NCI-H82 (cell line): ENCODE results near the gene HAAO.

Source experiments
- DNase-seq: peaks from one replicate; lab custom pipeline; 2025; lab: John Stamatoyannopoulos, UW

HAAO gene

DNA sequence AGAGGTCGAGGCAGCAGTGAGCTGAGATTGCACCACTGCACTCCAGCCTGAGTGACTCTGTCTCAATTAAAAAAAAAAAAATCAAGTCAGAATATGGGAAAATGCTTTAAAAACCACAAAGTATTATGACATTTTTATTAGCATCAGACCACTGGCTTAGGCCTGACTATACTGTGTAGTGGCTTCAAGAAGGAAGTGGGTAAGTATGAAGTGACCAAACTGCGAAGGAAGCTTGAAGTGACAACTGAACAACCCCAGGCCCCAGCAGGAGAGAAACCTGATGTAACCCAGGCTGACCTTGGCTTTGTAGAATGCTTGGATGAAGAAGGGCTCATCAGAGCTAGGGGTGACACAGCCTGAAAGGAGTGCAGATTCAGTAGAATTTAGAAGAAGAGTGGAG, 21.4 kb upstream of the HAAO start:
- no peak for DNase-seq

DNA sequence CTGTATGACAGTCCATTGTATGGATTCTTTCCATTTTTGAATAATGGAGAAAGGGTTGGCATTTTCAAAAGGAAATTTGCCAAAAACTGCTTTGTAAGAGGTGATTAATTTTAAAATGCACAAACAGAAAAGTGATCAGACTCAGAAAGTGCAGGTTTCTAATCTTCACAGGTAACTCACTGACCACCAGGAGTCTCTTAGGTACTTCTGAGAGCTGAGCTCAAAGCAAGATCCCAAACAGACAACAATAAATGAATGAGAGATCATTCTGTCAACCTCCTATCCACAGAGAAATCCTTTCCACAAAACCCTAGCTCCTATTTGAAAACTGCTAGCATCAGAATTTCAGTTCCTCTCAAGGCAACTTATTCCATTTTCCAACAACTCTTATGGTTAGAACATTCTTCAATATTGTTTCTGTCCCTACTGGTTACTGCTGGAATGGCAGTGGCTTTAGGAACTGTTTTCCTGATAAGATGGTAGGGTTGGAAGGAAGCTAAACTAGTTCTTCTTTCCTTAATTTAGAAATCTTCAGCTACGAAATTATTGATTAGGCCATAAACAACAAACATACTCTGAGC, 20.6 kb upstream of the HAAO start:
- peak; percentile 49 for DNase-seq

DNA sequence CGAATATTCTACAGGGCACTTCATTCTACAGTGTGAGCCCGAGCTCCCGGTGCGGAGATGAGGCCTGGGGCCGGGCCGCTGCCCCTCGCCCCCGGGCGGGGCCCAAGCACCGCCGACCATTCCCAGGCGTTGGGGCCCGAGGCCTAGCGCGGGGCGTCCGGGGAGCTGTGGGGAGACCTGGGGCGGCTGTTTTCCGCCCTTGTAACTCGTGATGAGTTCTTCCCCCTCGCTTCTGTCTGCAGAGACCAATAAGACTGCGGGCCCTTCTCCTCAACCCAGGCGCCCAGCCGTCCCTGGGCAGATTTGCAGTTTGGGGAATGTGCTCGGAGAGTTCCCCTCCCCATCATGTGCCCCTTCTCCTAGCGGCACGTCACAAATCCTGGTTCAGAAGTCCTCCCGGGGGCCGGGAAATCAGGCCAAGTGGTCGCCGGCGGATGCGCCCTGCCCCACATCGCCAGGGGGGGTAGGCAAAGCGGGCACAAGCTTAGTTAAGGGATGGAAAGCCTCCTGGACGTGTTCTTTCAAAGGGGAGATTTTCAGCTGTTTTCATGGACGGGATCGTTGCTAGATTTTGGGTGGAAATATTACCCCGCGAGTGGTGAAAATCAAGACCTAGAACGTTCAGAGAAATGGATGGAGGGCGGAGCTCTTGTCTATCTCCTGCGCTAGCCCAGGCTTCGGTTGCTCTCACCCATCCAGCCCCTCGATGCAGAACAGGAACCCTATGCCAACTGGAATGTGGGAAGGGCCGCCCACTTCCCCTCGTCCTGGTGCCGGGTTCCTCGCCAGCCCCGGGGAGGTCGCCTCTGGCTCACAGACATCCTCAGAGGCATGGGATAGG, 18.8 kb upstream of the HAAO start:
- peak; percentile 33 for DNase-seq

DNA sequence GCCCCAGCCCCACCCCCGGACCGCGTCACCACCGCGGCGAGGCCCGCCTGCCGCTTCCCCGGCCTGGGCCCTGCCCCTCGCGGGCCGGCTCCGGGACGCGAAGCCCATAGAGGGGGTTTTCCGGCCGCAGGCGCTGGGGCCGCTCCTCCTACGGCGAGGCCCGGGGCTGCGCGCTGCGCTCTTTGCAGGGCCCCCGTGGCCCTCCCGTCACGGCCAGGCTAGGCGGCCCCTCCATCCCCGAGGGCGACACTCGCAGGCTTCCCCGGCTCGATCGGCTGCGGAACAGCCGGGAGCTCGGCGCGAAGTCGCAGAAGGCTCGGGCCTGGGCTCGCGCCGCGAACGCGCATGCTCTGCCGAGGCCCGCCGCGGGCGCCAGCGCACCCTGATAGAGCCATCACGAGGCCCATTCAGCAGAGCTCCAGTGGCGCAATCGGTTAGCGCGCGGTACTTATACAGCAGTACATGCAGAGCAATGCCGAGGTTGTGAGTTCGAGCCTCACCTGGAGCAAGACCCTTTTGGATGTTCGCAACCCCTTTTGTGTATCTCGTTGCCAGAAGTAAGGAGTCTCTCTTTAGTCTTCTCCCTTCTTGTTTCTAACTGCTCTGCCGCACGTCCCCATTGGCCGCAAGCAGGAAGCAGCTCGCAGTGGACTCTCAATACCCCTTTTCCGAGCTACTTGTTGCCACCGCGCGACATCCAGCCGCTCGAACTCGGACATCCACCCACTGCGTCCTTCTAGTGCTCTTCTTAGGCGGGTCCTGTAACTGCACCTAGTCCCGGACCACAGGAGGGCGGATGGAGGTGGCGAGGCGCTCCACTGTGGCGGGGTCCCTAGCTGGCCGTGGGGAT, 18.0 kb upstream of the HAAO start:
- DNase-seq, result peak; percentile 95

DNA sequence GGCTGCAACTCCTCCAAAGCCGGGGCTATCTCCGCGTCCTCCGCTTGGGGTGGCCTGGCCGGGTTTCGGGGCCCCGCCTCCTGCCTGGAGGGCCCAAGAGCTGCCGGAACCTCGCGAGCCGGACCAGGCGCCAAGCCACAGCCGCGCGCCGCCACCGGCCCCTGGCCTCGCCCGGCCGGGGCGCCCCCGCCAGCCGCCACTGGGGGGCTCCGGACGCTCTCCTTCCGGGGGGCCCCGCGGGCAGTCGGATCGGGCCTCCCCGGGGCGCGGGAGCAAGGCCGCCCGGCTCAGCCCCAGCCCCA, 17.4 kb upstream of the HAAO start:
- DNase-seq, result peak; percentile 87

DNA sequence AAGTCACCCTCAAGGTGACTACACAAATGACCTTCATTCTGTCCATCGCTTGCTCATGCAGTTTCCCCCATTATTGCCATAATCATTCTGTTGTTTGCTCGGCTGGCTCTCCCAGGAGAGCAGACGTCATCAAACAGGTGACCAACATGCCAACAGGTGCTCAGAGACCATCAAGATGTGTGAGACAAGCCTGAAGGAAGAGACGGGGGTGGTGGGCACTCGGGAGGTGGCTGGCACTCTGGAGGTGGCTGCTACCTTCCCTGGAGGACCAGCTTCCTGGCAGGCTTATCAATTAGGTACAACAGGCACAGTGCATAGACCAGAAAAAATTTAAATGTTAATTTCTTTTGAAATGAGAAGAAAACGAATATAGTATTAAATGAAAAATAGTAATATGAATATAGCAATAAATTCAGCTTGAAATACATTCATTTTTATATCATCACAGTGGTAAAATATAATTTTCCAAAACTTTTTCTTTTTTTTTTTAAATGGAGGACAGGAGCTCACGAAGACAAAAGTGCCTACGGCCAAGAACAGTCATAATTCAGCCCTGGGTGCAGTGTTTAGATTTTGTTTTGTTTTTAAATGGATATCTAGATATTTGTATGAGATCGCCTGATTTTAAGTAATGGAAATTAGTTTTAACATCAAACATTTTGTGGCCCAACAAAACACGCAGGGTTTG, 16.9 kb upstream of the HAAO start:
- DNase-seq, result no peak

DNA sequence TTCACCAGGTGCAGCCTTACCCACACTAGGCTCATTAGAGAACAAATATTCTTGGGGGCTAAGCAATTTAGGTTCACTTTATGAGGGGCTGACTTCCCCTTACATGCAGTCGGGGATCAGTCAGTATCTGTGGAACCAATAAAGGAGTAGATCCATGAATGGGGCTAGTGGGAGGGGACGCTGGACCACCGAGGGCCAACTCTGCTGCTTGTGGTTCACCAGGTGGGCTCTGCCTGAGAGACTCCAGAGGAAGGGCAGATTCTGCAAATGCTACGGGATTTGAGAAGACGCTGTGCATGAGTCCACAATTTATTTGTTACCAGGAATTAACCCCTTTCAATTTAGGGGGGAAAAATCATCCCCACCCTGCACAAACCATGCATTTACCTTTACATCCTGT, 15.9 kb upstream of the HAAO start:
- no peak for DNase-seq

DNA sequence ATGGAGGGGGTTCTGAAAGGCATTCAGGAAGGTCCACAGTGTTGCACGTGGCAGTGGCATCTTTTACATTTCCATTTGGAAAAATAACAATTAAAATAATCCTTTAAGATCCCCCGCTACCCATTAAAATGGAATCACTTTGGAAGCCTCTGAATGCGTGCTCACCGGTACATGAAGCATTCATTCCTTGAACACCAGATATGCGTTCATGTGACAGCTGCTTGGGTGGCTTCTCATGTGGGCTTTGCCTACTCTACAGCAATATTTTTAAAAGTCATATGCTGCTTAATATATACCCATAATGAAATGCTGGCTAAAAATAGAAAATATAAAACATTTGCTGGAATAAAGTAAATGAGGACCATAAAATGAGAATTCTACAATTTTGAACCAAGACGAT, 14.4 kb upstream of the HAAO start:
- DNase-seq, result no peak

DNA sequence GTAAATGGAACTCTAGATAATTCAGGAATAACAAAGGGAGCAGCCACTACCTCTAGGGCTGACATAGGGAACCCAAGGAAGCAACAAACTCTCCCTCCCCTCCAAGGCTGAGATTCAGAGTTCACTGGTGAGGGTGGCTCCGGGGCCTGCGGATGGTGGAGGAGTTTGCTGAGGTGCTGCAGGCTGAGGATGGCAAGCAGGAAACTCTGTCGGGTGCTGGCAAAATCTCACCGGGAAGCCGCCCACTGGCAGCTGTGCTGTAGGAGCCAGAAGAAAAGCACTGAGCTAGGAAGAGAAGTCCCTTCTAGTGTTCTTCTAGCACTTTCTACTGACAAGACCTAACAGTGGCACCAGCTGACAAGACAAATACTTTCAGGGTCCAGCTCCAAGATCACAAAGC, 12.5 kb upstream of the HAAO start:
- DNase-seq, result no peak

DNA sequence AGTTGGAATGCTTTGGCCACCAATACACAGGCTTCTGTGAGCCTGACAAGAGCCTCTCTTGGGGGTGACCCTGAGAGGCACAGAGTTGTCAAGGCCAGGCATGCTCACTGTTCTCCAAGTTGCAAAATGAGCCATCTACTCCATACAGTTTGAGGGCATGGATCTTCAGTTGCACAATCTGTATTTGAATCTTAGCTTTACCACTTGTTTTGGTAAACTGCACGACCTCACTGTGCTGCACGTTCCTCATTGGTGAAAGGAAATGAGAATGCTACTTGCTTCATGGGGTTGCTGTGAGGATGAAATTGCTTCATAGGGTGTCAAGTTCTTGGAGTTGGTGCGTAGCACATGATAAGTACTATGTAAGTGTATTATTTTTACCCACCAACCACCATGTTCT, 12.0 kb upstream of the HAAO start:
- no peak for DNase-seq

DNA sequence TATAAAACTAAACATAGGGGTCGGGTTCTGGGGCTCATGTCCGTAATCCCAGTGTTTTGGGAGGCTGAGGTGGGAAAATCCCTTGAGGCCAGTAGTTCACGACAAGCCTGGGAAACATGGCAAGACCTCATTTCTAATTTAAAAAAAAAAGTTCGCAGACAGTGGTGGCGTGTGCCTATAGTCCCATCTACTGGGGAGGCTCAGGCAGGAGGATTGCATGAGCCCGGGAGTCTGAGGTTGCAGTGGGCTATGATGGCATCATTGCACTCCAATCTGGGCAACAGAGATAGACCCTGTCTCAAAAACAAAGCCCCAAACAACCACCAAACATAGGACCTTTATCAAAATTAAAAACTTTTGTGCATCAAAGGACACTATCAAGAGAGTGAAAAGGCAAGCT, 9.8 kb upstream of the HAAO start:
- no peak for DNase-seq

DNA sequence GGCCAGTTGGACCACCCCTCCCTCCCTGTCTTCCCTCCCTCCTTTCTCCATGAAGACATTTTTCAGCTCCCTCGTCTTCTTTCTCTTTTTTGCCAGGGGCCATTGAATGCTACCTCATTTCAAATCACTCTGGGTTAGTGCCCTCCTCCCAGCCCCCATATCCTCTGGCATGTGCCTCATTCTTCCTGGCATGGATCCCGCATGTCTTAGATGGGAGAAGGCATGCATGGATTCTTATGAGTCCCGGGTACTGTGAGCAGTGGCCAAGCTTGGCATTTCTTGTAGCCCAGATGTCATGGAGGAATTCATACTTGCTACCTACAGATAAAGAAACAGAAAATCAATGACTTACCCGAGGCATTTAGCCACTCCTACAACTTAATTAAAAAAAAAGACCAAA, 9.0 kb upstream of the HAAO start:
- DNase-seq, result no peak

DNA sequence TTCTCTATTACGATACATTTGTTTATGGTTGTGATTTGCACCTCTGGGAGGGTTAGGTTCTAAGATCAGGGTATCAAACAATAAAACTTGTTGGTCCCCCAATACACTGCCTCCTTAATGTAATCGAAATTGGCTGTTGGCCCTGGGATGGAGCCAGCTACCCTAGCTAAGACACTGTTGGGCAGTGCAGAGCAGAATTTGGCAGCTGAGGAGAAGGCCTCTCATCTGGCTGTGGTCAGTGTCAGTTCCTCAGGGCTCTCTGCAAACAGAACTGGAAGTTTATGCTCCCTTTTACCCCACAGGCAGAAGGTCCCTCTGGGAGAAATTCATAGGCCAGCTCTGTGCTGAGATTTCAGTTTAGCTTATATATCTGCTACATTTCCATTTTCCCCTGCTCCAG, 8.6 kb upstream of the HAAO start:
- DNase-seq, result no peak

DNA sequence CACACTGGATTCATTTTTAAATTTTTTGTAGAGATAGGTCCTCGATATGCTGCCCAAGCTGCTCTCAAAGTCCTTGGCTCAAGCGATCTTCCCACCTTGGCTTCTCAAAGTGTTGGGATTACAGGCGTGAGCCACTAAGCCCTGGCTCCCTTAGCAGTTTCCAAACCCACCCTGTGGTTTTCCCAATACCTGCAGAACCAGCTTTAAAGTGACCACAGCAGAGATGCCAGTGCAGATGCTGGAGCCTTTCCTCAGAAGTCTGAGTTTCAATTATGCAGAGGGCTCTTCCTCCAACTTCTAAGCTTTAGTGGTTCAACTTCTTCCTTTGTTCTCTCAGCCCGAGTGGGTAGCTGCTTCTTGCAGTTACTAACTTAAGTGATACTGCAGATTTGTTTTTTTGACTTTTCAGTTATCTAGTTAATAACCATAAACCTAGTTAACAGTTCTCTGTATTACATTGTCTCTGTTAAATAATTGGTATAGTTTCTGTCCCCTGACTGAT, 8.1 kb upstream of the HAAO start:
- no peak for DNase-seq

DNA sequence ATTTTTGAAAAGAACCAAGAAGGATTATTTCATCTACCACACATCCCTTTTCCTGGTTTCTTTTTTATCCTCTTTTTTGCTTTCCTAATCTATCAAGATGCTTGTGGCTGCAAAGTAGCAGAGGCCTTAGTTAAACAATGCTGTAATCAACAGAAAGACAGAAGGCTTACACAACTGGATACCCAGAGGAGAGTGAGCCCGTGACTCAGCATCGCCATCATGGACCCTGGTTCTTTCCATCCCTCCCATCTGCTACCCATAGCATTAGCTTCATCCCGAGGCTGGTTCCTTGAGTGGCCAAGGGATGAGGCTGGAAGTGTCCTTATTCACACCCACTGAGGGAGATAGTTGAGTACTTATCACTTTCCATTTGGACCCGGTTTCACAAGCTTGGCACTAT, 7.5 kb upstream of the HAAO start:
- DNase-seq, result peak; percentile 94

DNA sequence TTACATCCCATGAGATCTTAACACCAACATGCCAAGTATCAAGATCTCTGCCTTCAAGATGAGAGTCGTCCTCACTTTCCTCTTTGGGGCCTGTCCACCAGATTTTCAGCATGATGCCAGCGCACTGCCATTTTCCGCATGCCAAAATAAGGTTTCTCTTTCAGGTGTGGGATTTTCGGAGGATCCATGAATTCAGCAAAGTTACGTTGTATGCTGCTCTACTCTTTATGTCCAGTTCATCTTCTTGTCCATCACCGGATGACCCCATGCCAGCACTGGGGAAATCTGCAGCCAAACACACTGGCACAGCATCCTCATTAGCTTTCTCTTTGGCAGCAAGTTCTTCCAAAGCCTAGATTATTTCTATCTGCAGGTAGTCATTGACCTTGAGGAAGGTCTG, 4.9 kb upstream of the HAAO start:
- no peak for DNase-seq

DNA sequence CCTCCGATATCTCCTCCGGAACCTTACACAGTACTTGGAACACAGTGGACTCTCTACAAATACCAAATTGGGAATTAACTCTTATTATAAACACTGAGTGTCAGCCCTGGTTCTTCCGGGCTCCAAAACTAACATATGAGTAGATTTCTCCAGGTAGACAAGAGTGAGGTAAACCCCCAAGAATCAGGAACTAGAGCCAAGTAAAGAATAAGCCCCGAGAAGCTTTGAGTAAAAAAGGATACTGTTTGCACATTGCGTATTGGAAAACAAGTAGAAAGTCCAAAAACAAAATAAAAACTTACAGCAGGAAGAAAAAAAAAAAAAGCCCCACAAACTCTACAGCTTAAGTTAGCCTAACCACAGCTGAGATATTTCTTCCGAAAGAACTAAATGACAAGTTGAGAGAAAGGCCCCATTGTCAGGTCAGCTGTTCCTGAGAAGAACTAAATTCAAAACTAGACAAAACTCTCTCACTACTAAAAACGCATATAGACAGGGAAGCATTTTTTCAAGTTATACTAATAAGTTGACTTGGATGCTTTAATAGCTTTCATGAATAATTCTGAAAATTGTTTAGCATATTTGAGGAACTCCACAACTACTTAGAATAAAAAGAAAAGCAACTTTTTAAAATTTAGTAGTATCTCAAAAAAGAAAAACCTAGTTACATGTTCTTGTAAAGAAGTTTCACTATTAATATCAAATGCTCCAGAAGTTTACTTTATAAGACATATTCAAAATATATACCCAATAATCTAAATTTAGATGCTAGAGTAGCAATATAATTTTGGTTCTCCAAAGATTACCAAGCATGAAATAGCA, 4.3 kb upstream of the HAAO start:
- DNase-seq, result no peak

DNA sequence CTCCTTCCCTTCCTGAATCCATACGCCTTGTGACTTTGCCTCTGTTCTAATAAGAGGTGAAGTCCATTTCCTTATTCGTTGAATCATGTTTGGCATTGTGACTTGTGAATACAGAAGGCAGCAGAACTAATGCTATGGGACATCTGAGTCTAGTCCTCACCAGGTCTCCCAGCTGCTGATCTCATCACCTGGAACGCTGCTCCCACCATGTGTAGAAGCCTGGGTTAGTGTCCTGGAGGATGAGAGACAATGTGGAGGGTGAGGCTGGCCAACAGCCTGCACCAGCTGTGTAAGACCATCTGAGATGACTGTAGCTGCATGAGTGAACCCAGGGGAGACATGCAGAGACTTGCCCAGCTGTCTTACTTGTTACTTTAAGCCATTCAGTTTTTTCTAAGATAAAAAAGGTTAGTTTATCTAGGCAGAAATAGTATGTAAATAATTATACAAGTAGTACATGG, 3.5 kb upstream of the HAAO start:
- no peak for DNase-seq

DNA sequence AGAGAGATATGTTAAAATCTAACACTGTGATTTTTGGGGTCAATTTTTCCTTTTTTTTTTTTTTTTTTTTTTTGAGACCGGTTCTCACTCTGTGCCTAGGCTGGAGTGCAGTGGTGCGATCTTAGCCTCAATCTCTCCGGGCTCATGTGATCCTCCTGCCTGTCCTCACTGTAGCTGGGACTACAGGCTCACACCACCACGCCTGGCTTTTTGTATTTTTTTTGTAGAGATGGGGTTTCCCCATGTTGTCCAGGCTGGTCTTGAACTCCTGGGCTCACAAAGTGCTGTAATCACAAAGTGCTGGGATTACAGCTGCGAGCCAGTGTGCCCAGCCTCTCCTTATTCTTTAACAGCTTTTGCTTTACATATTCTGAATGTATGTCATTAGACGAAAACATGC, 2.9 kb upstream of the HAAO start:
- no peak for DNase-seq

DNA sequence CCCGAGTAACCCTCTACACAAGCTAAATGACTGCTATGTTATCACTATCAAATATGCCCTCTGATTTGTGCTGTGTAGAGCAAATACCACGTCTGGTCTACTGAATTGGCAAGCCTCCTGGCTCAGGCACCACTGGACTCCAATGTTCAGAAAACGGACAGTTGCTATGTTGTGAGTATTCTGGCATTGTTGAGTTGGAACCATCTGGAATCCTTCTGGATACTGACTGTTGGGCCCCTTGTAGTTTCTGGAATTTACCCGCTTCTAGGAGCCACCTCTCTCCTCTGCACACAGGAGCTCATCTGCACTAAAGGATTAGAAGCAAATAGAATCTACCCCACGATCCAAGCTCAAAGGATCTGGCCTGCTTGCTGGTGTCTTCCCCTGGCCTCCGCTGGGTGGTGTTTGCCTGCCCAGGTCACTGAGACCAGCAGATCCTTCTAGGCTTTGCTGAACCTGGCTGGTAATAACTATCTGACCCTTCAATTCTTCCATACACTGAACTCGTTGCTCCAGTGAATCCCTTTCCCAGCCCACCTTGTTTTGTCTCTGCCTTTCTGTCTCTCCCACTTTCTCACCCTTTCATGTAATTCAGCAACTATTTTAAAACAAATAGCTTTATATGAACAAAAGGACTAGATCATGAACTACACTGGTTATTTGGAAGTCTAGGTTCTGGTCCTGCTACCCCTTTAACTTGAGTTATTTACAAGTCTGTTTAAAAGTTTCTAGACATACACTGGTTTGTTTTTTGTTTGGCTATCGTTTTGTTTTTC, 2.1 kb upstream of the HAAO start:
- peak; percentile 81 for DNase-seq
